ENCODE data around the gene HNRNPA0. TPM values are rescaled to one million over a fixed set of nuclear protein-coding genes. Genes with fewer than 3 reads are reported as not detected.

HNRNPA0 gene
- polyA plus RNA-seq (2012; rRNA removed), result 19.2 and 24.9 TPM in 2 replicates
- polyA plus RNA-seq (2012; cell fraction: cytosol; rRNA removed), result 18.5 and 21.0 TPM in 2 replicates
- 12.0 TPM in 2 replicates for polyA plus RNA-seq (2012; cell fraction: nucleus; rRNA removed)

DNA sequence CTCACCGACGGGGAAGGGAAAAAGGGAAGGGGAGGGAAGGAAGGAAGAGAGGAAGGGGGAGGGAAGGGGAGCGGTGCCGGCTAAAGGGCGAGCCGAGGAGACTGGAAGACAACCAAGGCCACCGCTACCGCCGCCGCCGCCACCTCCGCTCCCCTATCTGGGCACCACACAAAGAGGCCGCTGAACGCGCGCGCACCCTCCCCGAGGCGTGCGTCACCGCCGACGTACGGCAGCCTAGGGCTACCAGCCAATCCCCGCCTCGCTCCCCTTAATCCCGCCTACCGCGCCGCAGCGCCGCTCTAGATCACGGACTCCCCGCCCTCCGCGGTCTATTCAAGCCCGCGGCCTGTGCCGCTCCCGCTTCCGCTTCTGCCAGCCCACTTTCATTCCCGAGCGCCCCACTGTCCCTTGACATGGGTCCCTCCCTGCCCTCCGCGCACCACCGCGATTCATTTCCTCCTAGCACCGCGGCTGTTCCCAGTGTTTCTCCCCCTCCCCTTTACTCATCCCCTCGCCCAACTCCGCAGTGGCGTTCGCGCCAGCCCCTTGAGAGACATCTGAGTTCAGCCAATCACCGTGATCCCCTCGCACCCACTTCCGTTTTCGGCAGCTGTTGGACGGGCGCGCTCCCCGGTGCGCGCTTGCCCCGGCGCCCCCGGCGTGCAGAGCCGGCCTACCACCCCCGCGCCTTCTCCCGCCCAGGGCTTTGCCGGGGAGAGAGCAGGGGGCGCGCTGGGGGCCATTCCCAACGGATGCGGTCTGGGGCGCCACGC, at the start of gene HNRNPA0:
HNRNPA0 (minus strand) TSS at position 176 of the 773 bp plus-strand sequence. CDS start 297 bp downstream, outside the sequence.
- peak within 1 kb of the TSS; percentile 97 for H3K27ac ChIP-seq (ENCODE audit: low read depth in 2 of 2, low read length in 1 of 2)
- H2AFZ ChIP-seq (ENCODE audit: low read depth), result peak within 1 kb of the TSS; percentile 90
- DNase-seq, result peak; percentile 97
- H3K4me1 ChIP-seq (ENCODE audit: control insufficient read depth in 1 of 2, insufficient read depth in 2 of 2, low read depth in 1 of 2, low read length in 1 of 2), result peaks cover 0 to 6% of the 10 kb centered on the region in 2 experiments; a peak in 2 of 4 replicates
- CTCF ChIA-PET, result interaction anchor here (0.7 to 4.4 kb wide), 8 partner anchors 13 to 315 kb away, joined by 3 to 18 read pairs (median 5); no protein-coding TSS in a partner anchor
- H3K4me2 ChIP-seq, result peak within 1 kb of the TSS; percentile 96
- TF ChIP-seq, protein P1, sequence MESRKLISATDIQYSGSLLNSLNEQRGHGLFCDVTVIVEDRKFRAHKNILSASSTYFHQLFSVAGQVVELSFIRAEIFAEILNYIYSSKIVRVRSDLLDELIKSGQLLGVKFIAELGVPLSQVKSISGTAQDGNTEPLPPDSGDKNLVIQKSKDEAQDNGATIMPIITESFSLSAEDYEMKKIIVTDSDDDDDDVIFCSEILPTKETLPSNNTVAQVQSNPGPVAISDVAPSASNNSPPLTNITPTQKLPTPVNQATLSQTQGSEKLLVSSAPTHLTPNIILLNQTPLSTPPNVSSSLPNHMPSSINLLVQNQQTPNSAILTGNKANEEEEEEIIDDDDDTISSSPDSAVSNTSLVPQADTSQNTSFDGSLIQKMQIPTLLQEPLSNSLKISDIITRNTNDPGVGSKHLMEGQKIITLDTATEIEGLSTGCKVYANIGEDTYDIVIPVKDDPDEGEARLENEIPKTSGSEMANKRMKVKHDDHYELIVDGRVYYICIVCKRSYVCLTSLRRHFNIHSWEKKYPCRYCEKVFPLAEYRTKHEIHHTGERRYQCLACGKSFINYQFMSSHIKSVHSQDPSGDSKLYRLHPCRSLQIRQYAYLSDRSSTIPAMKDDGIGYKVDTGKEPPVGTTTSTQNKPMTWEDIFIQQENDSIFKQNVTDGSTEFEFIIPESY (IDR thresholded peaks at IDR 0.05; ENCODE audit: borderline replicate concordance, low read depth), result peak; percentile 94
- peak; percentile 33 for TF ChIP-seq MXI1 (IDR thresholded peaks at IDR 0.05; ENCODE audit: low read depth, low read length)
- TF ChIP-seq POLR2AphosphoS5 (IDR thresholded peaks at IDR 0.05; ENCODE audit: low read depth, low read length), result peak; percentile 94
- peak; percentile 82 for TF ChIP-seq GABPA (IDR thresholded peaks at IDR 0.05; ENCODE audit: low read depth)
- 0 out of 2 replicates have a peak, but pooled peaks have one; percentile 29 for TF ChIP-seq SIN3A (IDR thresholded peaks at IDR 0.05; ENCODE audit: borderline replicate concordance, low read depth, low read length)
- TF ChIP-seq, protein P2, sequence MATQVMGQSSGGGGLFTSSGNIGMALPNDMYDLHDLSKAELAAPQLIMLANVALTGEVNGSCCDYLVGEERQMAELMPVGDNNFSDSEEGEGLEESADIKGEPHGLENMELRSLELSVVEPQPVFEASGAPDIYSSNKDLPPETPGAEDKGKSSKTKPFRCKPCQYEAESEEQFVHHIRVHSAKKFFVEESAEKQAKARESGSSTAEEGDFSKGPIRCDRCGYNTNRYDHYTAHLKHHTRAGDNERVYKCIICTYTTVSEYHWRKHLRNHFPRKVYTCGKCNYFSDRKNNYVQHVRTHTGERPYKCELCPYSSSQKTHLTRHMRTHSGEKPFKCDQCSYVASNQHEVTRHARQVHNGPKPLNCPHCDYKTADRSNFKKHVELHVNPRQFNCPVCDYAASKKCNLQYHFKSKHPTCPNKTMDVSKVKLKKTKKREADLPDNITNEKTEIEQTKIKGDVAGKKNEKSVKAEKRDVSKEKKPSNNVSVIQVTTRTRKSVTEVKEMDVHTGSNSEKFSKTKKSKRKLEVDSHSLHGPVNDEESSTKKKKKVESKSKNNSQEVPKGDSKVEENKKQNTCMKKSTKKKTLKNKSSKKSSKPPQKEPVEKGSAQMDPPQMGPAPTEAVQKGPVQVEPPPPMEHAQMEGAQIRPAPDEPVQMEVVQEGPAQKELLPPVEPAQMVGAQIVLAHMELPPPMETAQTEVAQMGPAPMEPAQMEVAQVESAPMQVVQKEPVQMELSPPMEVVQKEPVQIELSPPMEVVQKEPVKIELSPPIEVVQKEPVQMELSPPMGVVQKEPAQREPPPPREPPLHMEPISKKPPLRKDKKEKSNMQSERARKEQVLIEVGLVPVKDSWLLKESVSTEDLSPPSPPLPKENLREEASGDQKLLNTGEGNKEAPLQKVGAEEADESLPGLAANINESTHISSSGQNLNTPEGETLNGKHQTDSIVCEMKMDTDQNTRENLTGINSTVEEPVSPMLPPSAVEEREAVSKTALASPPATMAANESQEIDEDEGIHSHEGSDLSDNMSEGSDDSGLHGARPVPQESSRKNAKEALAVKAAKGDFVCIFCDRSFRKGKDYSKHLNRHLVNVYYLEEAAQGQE (IDR thresholded peaks at IDR 0.05; ENCODE audit: low read depth, low read length), result peak; percentile 74
- no peak for TF ChIP-seq SMC3 (IDR thresholded peaks at IDR 0.05; ENCODE audit: low read depth, low read length)
- TF ChIP-seq TAF1 (IDR thresholded peaks at IDR 0.05; ENCODE audit: borderline replicate concordance, low read depth, low read length), result peak; percentile 99
- TF ChIP-seq GATA2 (CRISPR knock-in tag; IDR thresholded peaks at IDR 0.05), result no peak
- TF ChIP-seq ELF1 (IDR thresholded peaks at IDR 0.05), result peak; percentile 78
- TF ChIP-seq NRF1 (IDR thresholded peaks at IDR 0.05; ENCODE audit: low read depth, low read length), result peak; percentile 74
- TF ChIP-seq, protein P3, sequence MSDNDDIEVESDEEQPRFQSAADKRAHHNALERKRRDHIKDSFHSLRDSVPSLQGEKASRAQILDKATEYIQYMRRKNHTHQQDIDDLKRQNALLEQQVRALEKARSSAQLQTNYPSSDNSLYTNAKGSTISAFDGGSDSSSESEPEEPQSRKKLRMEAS (IDR thresholded peaks at IDR 0.05; ENCODE audit: low read depth), result no peak; the same call in 1 of the 2 replicates
- 0 out of 2 replicates have a peak, but pooled peaks have one; percentile 23 for TF ChIP-seq JUND (IDR thresholded peaks at IDR 0.05)
- TF ChIP-seq, protein P4, sequence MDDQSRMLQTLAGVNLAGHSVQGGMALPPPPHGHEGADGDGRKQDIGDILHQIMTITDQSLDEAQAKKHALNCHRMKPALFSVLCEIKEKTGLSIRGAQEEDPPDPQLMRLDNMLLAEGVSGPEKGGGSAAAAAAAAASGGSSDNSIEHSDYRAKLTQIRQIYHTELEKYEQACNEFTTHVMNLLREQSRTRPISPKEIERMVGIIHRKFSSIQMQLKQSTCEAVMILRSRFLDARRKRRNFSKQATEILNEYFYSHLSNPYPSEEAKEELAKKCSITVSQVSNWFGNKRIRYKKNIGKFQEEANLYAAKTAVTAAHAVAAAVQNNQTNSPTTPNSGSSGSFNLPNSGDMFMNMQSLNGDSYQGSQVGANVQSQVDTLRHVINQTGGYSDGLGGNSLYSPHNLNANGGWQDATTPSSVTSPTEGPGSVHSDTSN (IDR thresholded peaks at IDR 0.05), result peak; percentile 98
- peak; percentile 17 for TF ChIP-seq NFIC (IDR thresholded peaks at IDR 0.05; ENCODE audit: borderline replicate concordance)
- peak; percentile 97 to 99 for TF ChIP-seq EP300 (IDR thresholded peaks at IDR 0.05; ENCODE audit: borderline replicate concordance in 1 of 2, low read depth in 1 of 2, low read length in 1 of 2)
- no peak for TF ChIP-seq YY1 (IDR thresholded peaks at IDR 0.05; ENCODE audit: low read depth)
- no peak for TF ChIP-seq FOXJ3 (CRISPR knock-in tag; IDR thresholded peaks at IDR 0.05)
- H3K4me3 ChIP-seq (ENCODE audit: low read depth in 2 of 2, low read length in 1 of 2), result peak within 1 kb of the TSS; percentile 93 to 94
- no peaks in the 10 kb centered on the region for H3K9me2 ChIP-seq
- under 1% methylated on average over 43 of the region's 79 CpGs for WGBS (ENCODE audit: low lambda C conversion rate)
- H3K36me3 ChIP-seq (replicated peaks in 1 of 2; ENCODE audit: control insufficient read depth in 1 of 2, insufficient read depth in 2 of 2, low read length in 1 of 2), result peaks cover 26 to 30% of the 10 kb centered on the region in 2 experiments
- H4K20me1 ChIP-seq (ENCODE audit: insufficient read depth), result peaks cover 43% of the 10 kb centered on the region
- peaks cover 8% of the 10 kb centered on the region for H3F3A ChIP-seq (replicated peaks; ENCODE audit: insufficient read depth)
- POLR2A ChIA-PET, result interaction anchor here (0.7 to 1.8 kb wide), 8 partner anchors 12 to 156 kb away, joined by 3 to 7 read pairs (median 4); partner anchors contain the start of gene PKD2L2
- peak within 1 kb of the TSS; percentile 99 for H3K9ac ChIP-seq
- peaks cover 47% of the 10 kb centered on the region for H3K79me2 ChIP-seq (ENCODE audit: insufficient read depth)
- H3K27me3 ChIP-seq (ENCODE audit: insufficient read depth), result no peaks in the 10 kb centered on the region
- H3K9me3 ChIP-seq, result no peaks in the 10 kb centered on the region

All from SK-N-SH (cell line).